Right forelimb (tissue), 1 donor: ENCODE results near the gene LPO.

Source experiments
- DNase-seq: peaks from one replicate; pipeline ENCODE4 v3.0.0-alpha.2; 2018

Gene LPO

GRCh38 chr17:58306131-58306951 is 68.0 kb downstream of the LPO start:
- no peak for DNase-seq

- DNase-seq, result peak; percentile 40
Measured at GRCh38 chr17:58307468-58308172, 69.2 kb downstream of the LPO start.

GRCh38 chr17:58308173-58308984 is 70.0 kb downstream of the LPO start:
- DNase-seq, result peak; percentile 36

- peak; percentile 24 for DNase-seq
Measured at GRCh38 chr17:58308985-58309917, 70.9 kb downstream of the LPO start.

- DNase-seq, result no peak
Measured at GRCh38 chr17:58309918-58310259, 71.5 kb downstream of the LPO start.

GRCh38 chr17:58310511-58311428 is 72.4 kb downstream of the LPO start:
- peak; percentile 15 for DNase-seq

GRCh38 chr17:58311429-58311894 is 73.1 kb downstream of the LPO start:
- peak; percentile 37 for DNase-seq

- peak; percentile 37 for DNase-seq
Measured at GRCh38 chr17:58312021-58312630, 73.7 kb downstream of the LPO start.

- no peak for DNase-seq
Measured at GRCh38 chr17:58312829-58313228, 74.4 kb downstream of the LPO start.

GRCh38 chr17:58313815-58314705 is 75.7 kb downstream of the LPO start:
- peak; percentile 13 for DNase-seq

GRCh38 chr17:58314706-58315015 is 76.3 kb downstream of the LPO start:
- peak; percentile 19 for DNase-seq

- DNase-seq, result no peak
Measured at GRCh38 chr17:58315281-58315711, 76.9 kb downstream of the LPO start.

- peak; percentile 17 for DNase-seq
Measured at GRCh38 chr17:58315750-58316149, 77.4 kb downstream of the LPO start.

- peak; percentile 37 for DNase-seq
Measured at GRCh38 chr17:58316260-58316960, 78.0 kb downstream of the LPO start.

GRCh38 chr17:58317421-58318064 is 79.2 kb downstream of the LPO start:
- DNase-seq, result peak; percentile 49

- DNase-seq, result peak; percentile 28
Measured at GRCh38 chr17:58318065-58318481, 79.7 kb downstream of the LPO start.
